ENCODE measurements around the gene SLIRP.

Gene SLIRP

GRCh38 chr14:77707724-77708408, at the start of gene SLIRP, which contains the start of gene ALKBH1 (continued):
- TF ChIP-seq, protein P1, sequence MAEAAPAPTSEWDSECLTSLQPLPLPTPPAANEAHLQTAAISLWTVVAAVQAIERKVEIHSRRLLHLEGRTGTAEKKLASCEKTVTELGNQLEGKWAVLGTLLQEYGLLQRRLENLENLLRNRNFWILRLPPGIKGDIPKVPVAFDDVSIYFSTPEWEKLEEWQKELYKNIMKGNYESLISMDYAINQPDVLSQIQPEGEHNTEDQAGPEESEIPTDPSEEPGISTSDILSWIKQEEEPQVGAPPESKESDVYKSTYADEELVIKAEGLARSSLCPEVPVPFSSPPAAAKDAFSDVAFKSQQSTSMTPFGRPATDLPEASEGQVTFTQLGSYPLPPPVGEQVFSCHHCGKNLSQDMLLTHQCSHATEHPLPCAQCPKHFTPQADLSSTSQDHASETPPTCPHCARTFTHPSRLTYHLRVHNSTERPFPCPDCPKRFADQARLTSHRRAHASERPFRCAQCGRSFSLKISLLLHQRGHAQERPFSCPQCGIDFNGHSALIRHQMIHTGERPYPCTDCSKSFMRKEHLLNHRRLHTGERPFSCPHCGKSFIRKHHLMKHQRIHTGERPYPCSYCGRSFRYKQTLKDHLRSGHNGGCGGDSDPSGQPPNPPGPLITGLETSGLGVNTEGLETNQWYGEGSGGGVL (tag by site-specific recombination; IDR thresholded peaks at IDR 0.05), result no peak
- TF ChIP-seq CTCF (tag by site-specific recombination; IDR thresholded peaks at IDR 0.05) (no peak), ZNF654 (tag by site-specific recombination; IDR thresholded peaks at IDR 0.05; ENCODE audit: low read depth) (no peak), KLF8 (tag by site-specific recombination; IDR thresholded peaks at IDR 0.05) (no peak), OSR2 (tag by site-specific recombination; IDR thresholded peaks at IDR 0.05) (no peak), ZIC2 (tag by site-specific recombination; IDR thresholded peaks at IDR 0.05) (no peak), RBAK (tag by site-specific recombination; IDR thresholded peaks at IDR 0.05) (no peak), IKZF3 (tag by site-specific recombination; IDR thresholded peaks at IDR 0.05) (no peak), ZNF670 (tag by site-specific recombination; IDR thresholded peaks at IDR 0.05; ENCODE audit: low read depth) (no peak), ZNF433 (tag by site-specific recombination; IDR thresholded peaks at IDR 0.05; ENCODE audit: low read depth) (no peak), ELK4 (IDR thresholded peaks at IDR 0.05; ENCODE audit: borderline replicate concordance, low read depth, low read length) (no peak), INSM2 (tag by site-specific recombination; IDR thresholded peaks at IDR 0.05) (no peak), KLF1 (tag by site-specific recombination; IDR thresholded peaks at IDR 0.05) (no peak), ZNF660 (tag by site-specific recombination; IDR thresholded peaks at IDR 0.05) (peak; percentile 32; the same call in 1 of the 2 replicates), ZBTB17 (tag by site-specific recombination; IDR thresholded peaks at IDR 0.05) (peak; percentile 67), YY1 (tag by site-specific recombination; IDR thresholded peaks at IDR 0.05) (peak; percentile 87), GLI2 (tag by site-specific recombination; IDR thresholded peaks at IDR 0.05; ENCODE audit: borderline replicate concordance, low read depth) (no peak), ZNF830 (tag by site-specific recombination; IDR thresholded peaks at IDR 0.05; ENCODE audit: low read depth) (no peak), HOXD13 (CRISPR knock-in tag; IDR thresholded peaks at IDR 0.05; ENCODE audit: borderline replicate concordance) (no peak), MYNN (tag by site-specific recombination; IDR thresholded peaks at IDR 0.05; ENCODE audit: borderline replicate concordance) (no peak), SP7 (tag by site-specific recombination; IDR thresholded peaks at IDR 0.05) (peak; percentile 39; the same call in 1 of the 2 replicates), EGR2 (tag by site-specific recombination; IDR thresholded peaks at IDR 0.05; ENCODE audit: low read depth) (no peak)
- TF ChIP-seq, protein P2, sequence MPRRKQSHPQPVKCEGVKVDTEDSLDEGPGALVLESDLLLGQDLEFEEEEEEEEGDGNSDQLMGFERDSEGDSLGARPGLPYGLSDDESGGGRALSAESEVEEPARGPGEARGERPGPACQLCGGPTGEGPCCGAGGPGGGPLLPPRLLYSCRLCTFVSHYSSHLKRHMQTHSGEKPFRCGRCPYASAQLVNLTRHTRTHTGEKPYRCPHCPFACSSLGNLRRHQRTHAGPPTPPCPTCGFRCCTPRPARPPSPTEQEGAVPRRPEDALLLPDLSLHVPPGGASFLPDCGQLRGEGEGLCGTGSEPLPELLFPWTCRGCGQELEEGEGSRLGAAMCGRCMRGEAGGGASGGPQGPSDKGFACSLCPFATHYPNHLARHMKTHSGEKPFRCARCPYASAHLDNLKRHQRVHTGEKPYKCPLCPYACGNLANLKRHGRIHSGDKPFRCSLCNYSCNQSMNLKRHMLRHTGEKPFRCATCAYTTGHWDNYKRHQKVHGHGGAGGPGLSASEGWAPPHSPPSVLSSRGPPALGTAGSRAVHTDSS (tag by site-specific recombination; IDR thresholded peaks at IDR 0.05), result no peak
- TF ChIP-seq, protein P3, sequence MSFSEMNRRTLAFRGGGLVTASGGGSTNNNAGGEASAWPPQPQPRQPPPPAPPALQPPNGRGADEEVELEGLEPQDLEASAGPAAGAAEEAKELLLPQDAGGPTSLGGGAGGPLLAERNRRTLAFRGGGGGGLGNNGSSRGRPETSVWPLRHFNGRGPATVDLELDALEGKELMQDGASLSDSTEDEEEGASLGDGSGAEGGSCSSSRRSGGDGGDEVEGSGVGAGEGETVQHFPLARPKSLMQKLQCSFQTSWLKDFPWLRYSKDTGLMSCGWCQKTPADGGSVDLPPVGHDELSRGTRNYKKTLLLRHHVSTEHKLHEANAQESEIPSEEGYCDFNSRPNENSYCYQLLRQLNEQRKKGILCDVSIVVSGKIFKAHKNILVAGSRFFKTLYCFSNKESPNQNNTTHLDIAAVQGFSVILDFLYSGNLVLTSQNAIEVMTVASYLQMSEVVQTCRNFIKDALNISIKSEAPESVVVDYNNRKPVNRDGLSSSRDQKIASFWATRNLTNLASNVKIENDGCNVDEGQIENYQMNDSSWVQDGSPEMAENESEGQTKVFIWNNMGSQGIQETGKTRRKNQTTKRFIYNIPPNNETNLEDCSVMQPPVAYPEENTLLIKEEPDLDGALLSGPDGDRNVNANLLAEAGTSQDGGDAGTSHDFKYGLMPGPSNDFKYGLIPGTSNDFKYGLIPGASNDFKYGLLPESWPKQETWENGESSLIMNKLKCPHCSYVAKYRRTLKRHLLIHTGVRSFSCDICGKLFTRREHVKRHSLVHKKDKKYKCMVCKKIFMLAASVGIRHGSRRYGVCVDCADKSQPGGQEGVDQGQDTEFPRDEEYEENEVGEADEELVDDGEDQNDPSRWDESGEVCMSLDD (tag by site-specific recombination; IDR thresholded peaks at IDR 0.05), result no peak
- TF ChIP-seq, protein P4, sequence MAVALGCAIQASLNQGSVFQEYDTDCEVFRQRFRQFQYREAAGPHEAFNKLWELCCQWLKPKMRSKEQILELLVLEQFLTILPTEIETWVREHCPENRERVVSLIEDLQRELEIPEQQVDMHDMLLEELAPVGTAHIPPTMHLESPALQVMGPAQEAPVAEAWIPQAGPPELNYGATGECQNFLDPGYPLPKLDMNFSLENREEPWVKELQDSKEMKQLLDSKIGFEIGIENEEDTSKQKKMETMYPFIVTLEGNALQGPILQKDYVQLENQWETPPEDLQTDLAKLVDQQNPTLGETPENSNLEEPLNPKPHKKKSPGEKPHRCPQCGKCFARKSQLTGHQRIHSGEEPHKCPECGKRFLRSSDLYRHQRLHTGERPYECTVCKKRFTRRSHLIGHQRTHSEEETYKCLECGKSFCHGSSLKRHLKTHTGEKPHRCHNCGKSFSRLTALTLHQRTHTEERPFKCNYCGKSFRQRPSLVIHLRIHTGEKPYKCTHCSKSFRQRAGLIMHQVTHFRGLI (tag by site-specific recombination; IDR thresholded peaks at IDR 0.05), result no peak

Data from HEK293 (cell line).